OCI-LY7 (cell line): ENCODE results near the gene DOCK9. TPM values are rescaled to one million over a fixed set of nuclear protein-coding genes. Genes with fewer than 3 reads are reported as not detected.

Source experiments
- BruUV-seq: library from RNA; stranded (reverse); fragments of 400-500 nt; replicated peaks from 2 replicates; lab custom pipeline; 2021; lab: Mats Ljungman, UMichigan
- CTCF ChIA-PET: fragments of 300-600 bp; sonication (Branson Sonifier 250); formaldehyde crosslinking; loops from one replicate; lab custom pipeline; 2022; ENCODE audit warnings: antibody characterized with exemption; ENCODE audit not compliant: unreplicated experiment; lab: Charles Lee
- POLR2A ChIA-PET: fragments of 300-600 bp; sonication (Branson Sonifier 250); formaldehyde crosslinking; loops from one replicate; lab custom pipeline; 2022; ENCODE audit warnings: antibody characterized with exemption; lab: Charles Lee
- DNase-seq: peaks from one replicate; pipeline ENCODE4 v3.0.0-alpha.2; 2015; ENCODE audit warnings: low spot score
- H2AFZ ChIP-seq: fragments of 200-600 bp; sonication (generic), shearing (Covaris generic); 2 replicates; pipeline ENCODE4 v1.6.1; 2014; ENCODE audit warnings: mild to moderate bottlenecking, antibody characterized with exemption, low read length, moderate library complexity
- H3K27ac ChIP-seq: fragments of 200-600 bp; sonication (generic); 2 replicates; pipeline ENCODE4 v1.5.1; 2014; ENCODE audit warnings: mixed run types, low read depth, mild to moderate bottlenecking, moderate library complexity, low read length, inconsistent platforms; ENCODE audit not compliant: poor library complexity, severe bottlenecking
- H3K36me3 ChIP-seq: fragments of 200-600 bp; sonication (generic); 2 replicates; pipeline ENCODE4 v1.6.1; 2014; ENCODE audit warnings: mild to moderate bottlenecking, antibody characterized with exemption, low read length, moderate library complexity, mixed read lengths; ENCODE audit not compliant: insufficient read depth
- H3K4me1 ChIP-seq: fragments of 200-600 bp; sonication (generic); 2 replicates; pipeline ENCODE4 v1.5.1; 2014; ENCODE audit warnings: mild to moderate bottlenecking, low read length; ENCODE audit not compliant: insufficient read depth, poor library complexity, severe bottlenecking
- H3K4me2 ChIP-seq: fragments of 200-600 bp; sonication (generic); 2 replicates; pipeline ENCODE4 v1.6.1; 2014; ENCODE audit warnings: mild to moderate bottlenecking, low read length
- H3K4me3 ChIP-seq: fragments of 200-600 bp; sonication (generic); 2 replicates; pipeline ENCODE4 v1.5.1; 2014; ENCODE audit warnings: mild to moderate bottlenecking, low read depth, low read length; ENCODE audit not compliant: poor library complexity, severe bottlenecking
- H3K79me2 ChIP-seq: fragments of 200-600 bp; sonication (generic); 2 replicates; pipeline ENCODE4 v1.6.1; 2016; ENCODE audit warnings: low read depth, mild to moderate bottlenecking, low read length, moderate library complexity, mixed read lengths; ENCODE audit not compliant: insufficient read depth
- H3K9me2 ChIP-seq: fragments of 200-600 bp; sonication (generic); 2 replicates; pipeline ENCODE4 v1.6.1; 2016; ENCODE audit warnings: mild to moderate bottlenecking, low read length, mixed read lengths; ENCODE audit not compliant: insufficient read depth
- H3K9me3 ChIP-seq: fragments of 200-600 bp; sonication (generic); 2 replicates; pipeline ENCODE4 v1.6.1; 2014; ENCODE audit warnings: mild to moderate bottlenecking, mixed run types, low read length, mixed read lengths
- H4K20me1 ChIP-seq: fragments of 200-600 bp; sonication (generic); 2 replicates; pipeline ENCODE4 v1.6.1; 2014; ENCODE audit warnings: mild to moderate bottlenecking, antibody characterized with exemption, low read length, moderate library complexity, mixed read lengths; ENCODE audit not compliant: insufficient read depth
- CTCF ChIP-seq: fragments of 200-600 bp; sonication (generic); conservative IDR thresholded peaks from 2 replicates; pipeline ENCODE4 v1.5.1; 2014; ENCODE audit warnings: mild to moderate bottlenecking, antibody characterized with exemption, low read length, moderate library complexity, mixed read lengths
- EZH2phosphoT487 ChIP-seq: fragments of 200-600 bp; sonication (generic); IDR thresholded peaks from 2 replicates; pipeline ENCODE4 v1.6.1; 2018; ENCODE audit warnings: low read depth, borderline replicate concordance, mild to moderate bottlenecking, mixed run types, antibody characterized with exemption, low read length, moderate library complexity, mixed read lengths
- intact Hi-C: fragments of 100-400 bp; cut with micrococcal nuclease; formaldehyde crosslinking; loops from one replicate; pipeline ENCODE4 v1.10.0; 2022; ENCODE audit not compliant: unreplicated experiment
- total RNA-seq, 2 experiments: library from RNA; depleted of rRNA in 1 of 2; stranded (reverse); fragments of >200 nt in 1 of 2; shearing (Covaris generic) in 1 of 2; gene quantifications; 2 replicates each; pipeline ENCODE4 v1.2.3, GENCODE V29; 2014 to 2022

DOCK9 gene
- total RNA-seq, 2 experiments from 2014 or later: 24.0 to 28.0 TPM

GRCh38 chr13:98831236-98831635 lies 146.6 kb downstream of the DOCK9 start:
- TF ChIP-seq CTCF (no peak), EZH2phosphoT487 (no peak)
- ChIA-PET POLR2A (no interaction called here), CTCF (no interaction called here)
- Histone ChIP-seq H3K9me3 (no peaks in the 10 kb centered on the region), H3K4me1 (peaks cover 2% of the 10 kb centered on the region), H3K4me2 (no peak overlapping the region), H3K27ac (no peak overlapping the region), H3K4me3 (no peak overlapping the region), H3K36me3 (peaks cover 9% of the 10 kb centered on the region; the same call in 1 of the 2 replicates), H3K9me2 (no peaks in the 10 kb centered on the region), H3K79me2 (no peaks in the 10 kb centered on the region), H2AFZ (no peak overlapping the region), H4K20me1 (no peaks in the 10 kb centered on the region)
- BruUV-seq: no TSS peak
- no peak for DNase-seq
- intact Hi-C loops: no loop called here

GRCh38 chr13:98829541-98829940 lies 148.3 kb downstream of the DOCK9 start:
- no peak overlapping the region for H3K27ac ChIP-seq
- H3K79me2 ChIP-seq: no peaks in the 10 kb centered on the region
- no peak for TF ChIP-seq EZH2phosphoT487
- TF ChIP-seq CTCF: no peak
- no TSS peak for BruUV-seq
- H3K4me2 ChIP-seq: no peak overlapping the region
- H3K36me3 ChIP-seq: peaks cover 9% of the 10 kb centered on the region; the same call in 1 of the 2 replicates
- ChIA-PET POLR2A (no interaction called here), CTCF (no interaction called here)
- no peaks in the 10 kb centered on the region for H4K20me1 ChIP-seq
- intact Hi-C loops: loop anchor here (5.0 kb wide), 1 partner anchor 382 kb away; no protein-coding TSS in a partner anchor
- no peaks in the 10 kb centered on the region for H3K9me3 ChIP-seq
- H2AFZ ChIP-seq: no peak overlapping the region
- H3K9me2 ChIP-seq: no peaks in the 10 kb centered on the region
- no peak for DNase-seq
- H3K4me3 ChIP-seq: no peak overlapping the region
- H3K4me1 ChIP-seq: peaks cover 15% of the 10 kb centered on the region

DNA sequence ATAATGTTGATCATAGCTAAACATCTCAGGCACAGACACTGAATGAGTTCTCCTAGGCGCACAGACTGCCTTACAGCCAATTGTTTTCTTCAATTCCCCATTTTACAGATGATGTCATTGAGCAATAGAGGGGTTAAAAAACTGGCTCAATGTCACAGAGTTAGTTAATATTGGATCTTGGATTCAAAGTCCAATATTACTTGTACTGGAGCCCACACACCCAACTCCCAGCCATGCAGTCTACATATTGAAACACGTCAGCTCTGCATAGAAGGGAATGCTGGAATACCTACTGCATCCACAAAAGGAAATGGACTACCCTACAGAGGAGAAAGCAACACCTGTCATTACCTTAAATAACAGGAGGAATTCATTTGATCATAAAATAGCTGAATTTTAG lies 149.2 kb downstream of the DOCK9 start:
- intact Hi-C loops: loop anchor here (5.0 kb wide), 1 partner anchor 381 kb away; no protein-coding TSS in a partner anchor
- Histone ChIP-seq H2AFZ (no peak overlapping the region), H3K4me3 (no peak overlapping the region), H3K79me2 (no peaks in the 10 kb centered on the region), H3K27ac (no peak overlapping the region), H3K36me3 (peaks cover 13% of the 10 kb centered on the region; the same call in 1 of the 2 replicates), H4K20me1 (no peaks in the 10 kb centered on the region), H3K4me2 (no peak overlapping the region), H3K9me2 (no peaks in the 10 kb centered on the region), H3K9me3 (no peaks in the 10 kb centered on the region), H3K4me1 (peaks cover 15% of the 10 kb centered on the region)
- TF ChIP-seq EZH2phosphoT487 (no peak), CTCF (no peak)
- DNase-seq: no peak
- CTCF ChIA-PET: no interaction called here
- BruUV-seq: no TSS peak
- POLR2A ChIA-PET: interaction anchor here (0.7 kb wide), 1 partner anchor 10 kb away, joined by 3 read pairs; no protein-coding TSS in a partner anchor
